ENCODE measurements around the gene CUL9. TPM values are rescaled to one million over a fixed set of nuclear protein-coding genes. Genes with fewer than 3 reads are reported as not detected.

CUL9 gene
- total RNA-seq, 1 donor from 2014 or later, result 29.0 TPM

GRCh38 chr6:43215066-43215465 lies 33.1 kb downstream of the CUL9 start:
- no peak for TF ChIP-seq CTCF (IDR thresholded peaks at IDR 0.05; ENCODE audit: insufficient read depth, low read length, severe bottlenecking)
- peaks cover 22% of the 10 kb centered on the region for H3K36me3 ChIP-seq (ENCODE audit: control insufficient read depth, insufficient read depth, low read length)
- no peaks in the 10 kb centered on the region for H3K27me3 ChIP-seq (ENCODE audit: control insufficient read depth, insufficient read depth, low read length)
- H3K4me3 ChIP-seq (ENCODE audit: low read depth, low read length), result no peak overlapping the region
- no peak for DNase-seq (ENCODE audit: low read depth)
- FAIRE-seq, result no peak

GRCh38 chr6:43216200-43216599 lies 34.2 kb downstream of the CUL9 start:
- Histone ChIP-seq H3K27me3 (ENCODE audit: control insufficient read depth, insufficient read depth, low read length) (no peaks in the 10 kb centered on the region), H3K4me3 (ENCODE audit: low read depth, low read length) (no peak overlapping the region), H3K36me3 (ENCODE audit: control insufficient read depth, insufficient read depth, low read length) (peaks cover 30% of the 10 kb centered on the region)
- FAIRE-seq (no peak), DNase-seq (ENCODE audit: low read depth) (no peak)
- TF ChIP-seq CTCF (IDR thresholded peaks at IDR 0.05; ENCODE audit: insufficient read depth, low read length, severe bottlenecking), result no peak

GRCh38 chr6:43217351-43217750 lies 35.4 kb downstream of the CUL9 start:
- no peak for DNase-seq (ENCODE audit: low read depth)
- Histone ChIP-seq H3K36me3 (ENCODE audit: control insufficient read depth, insufficient read depth, low read length) (peaks cover 30% of the 10 kb centered on the region), H3K27me3 (ENCODE audit: control insufficient read depth, insufficient read depth, low read length) (no peaks in the 10 kb centered on the region), H3K4me3 (ENCODE audit: low read depth, low read length) (no peak overlapping the region)
- TF ChIP-seq CTCF (IDR thresholded peaks at IDR 0.05; ENCODE audit: insufficient read depth, low read length, severe bottlenecking), result no peak
- no peak for FAIRE-seq

- H3K36me3 ChIP-seq (ENCODE audit: control insufficient read depth, insufficient read depth, low read length), result peaks cover 32% of the 10 kb centered on the region
- no peak for TF ChIP-seq CTCF (IDR thresholded peaks at IDR 0.05; ENCODE audit: insufficient read depth, low read length, severe bottlenecking)
- no peaks in the 10 kb centered on the region for H3K27me3 ChIP-seq (ENCODE audit: control insufficient read depth, insufficient read depth, low read length)
- no peak overlapping the region for H3K4me3 ChIP-seq (ENCODE audit: low read depth, low read length)
- DNase-seq (ENCODE audit: low read depth) (no peak), FAIRE-seq (no peak)
Observed at GRCh38 chr6:43219119-43219518, 37.1 kb downstream of the CUL9 start.

- no peaks in the 10 kb centered on the region for H3K27me3 ChIP-seq (ENCODE audit: control insufficient read depth, insufficient read depth, low read length)
- no peak overlapping the region for H3K4me3 ChIP-seq (ENCODE audit: low read depth, low read length)
- peaks cover 30% of the 10 kb centered on the region for H3K36me3 ChIP-seq (ENCODE audit: control insufficient read depth, insufficient read depth, low read length)
- FAIRE-seq, result no peak
- no peak for DNase-seq (ENCODE audit: low read depth)
- TF ChIP-seq CTCF (IDR thresholded peaks at IDR 0.05; ENCODE audit: insufficient read depth, low read length, severe bottlenecking), result no peak
Observed at GRCh38 chr6:43219814-43220213, 37.8 kb downstream of the CUL9 start.

- Histone ChIP-seq H3K36me3 (ENCODE audit: control insufficient read depth, insufficient read depth, low read length) (peaks cover 29% of the 10 kb centered on the region), H3K4me3 (ENCODE audit: low read depth, low read length) (no peak overlapping the region), H3K27me3 (ENCODE audit: control insufficient read depth, insufficient read depth, low read length) (no peaks in the 10 kb centered on the region)
- TF ChIP-seq CTCF (IDR thresholded peaks at IDR 0.05; ENCODE audit: insufficient read depth, low read length, severe bottlenecking), result no peak
- FAIRE-seq (no peak), DNase-seq (ENCODE audit: low read depth) (no peak)
Observed at GRCh38 chr6:43220439-43220951, 38.5 kb downstream of the CUL9 start.
